ENCODE results near the gene MMGT1. TPM values are rescaled to one million over a fixed set of nuclear protein-coding genes. Genes with fewer than 3 reads are reported as not detected.

Gene MMGT1
- total RNA-seq, 2 experiments from 2014 or later: 11.6 to 17.4 TPM

Other genes starting within 250 kb of the MMGT1 start
- gene CT45A3, start 205.8 kb downstream of the MMGT1 start, total RNA-seq: not detected
- gene CT45A5, start 188.5 kb downstream of the MMGT1 start, total RNA-seq: not detected
- not detected for gene CT45A6, start 171.2 kb downstream of the MMGT1 start, total RNA-seq
- gene CT45A2, start 154.0 kb downstream of the MMGT1 start, total RNA-seq: not detected
- not detected for gene CT45A7, start 136.7 kb downstream of the MMGT1 start, total RNA-seq
- gene CT45A8, start 119.5 kb downstream of the MMGT1 start, total RNA-seq: not detected
- not detected for gene CT45A9, start 102.2 kb downstream of the MMGT1 start, total RNA-seq
- gene CT45A10, start 80.5 kb downstream of the MMGT1 start, total RNA-seq: not detected
- not detected for gene SAGE1, start 80.3 kb downstream of the MMGT1 start, total RNA-seq
- 10 to 100 TPM; 14.5 to 15.7 TPM for gene SLC9A6, start 11.4 kb upstream of the MMGT1 start, total RNA-seq
- gene FHL1, start 173.5 kb upstream of the MMGT1 start, total RNA-seq: 10 to 100 TPM; 12.4 to 15.9 TPM

All from activated CD8-positive, alpha-beta memory T cell treated with anti-CD3 and anti-CD28 coated beads, Interleukin-2, amount 10 ng/mL, durations not matched to agents 7 days and 5 days (primary cell).